GM12878 (cell line): ENCODE data around the gene GCDH. TPM values are rescaled to one million over a fixed set of nuclear protein-coding genes. Genes with fewer than 3 reads are reported as not detected.

Experiments
- ASH2L ChIP-seq: fragments of 300-600, 200-600 bp; sonication (generic); IDR thresholded peaks from 2 replicates; pipeline ENCODE4 v1.6.1; 2017; ENCODE audit warnings: low read depth, mild to moderate bottlenecking, borderline replicate concordance
- BHLHE40 ChIP-seq, 2 experiments: fragments of 450-650 bp in 1 of 2; IDR thresholded peaks; 2 replicates each; pipeline ENCODE4 v1.6.1; 2011 to 2017; ENCODE audit warnings: low read depth in 2 of 2, borderline replicate concordance in 1 of 2, improper control_type of control experiment in 1 of 2, low read length in 1 of 2, mild to moderate bottlenecking in 1 of 2
- BMI1 ChIP-seq: fragments of 450-650 bp; IDR thresholded peaks from 2 replicates; pipeline ENCODE4 v1.6.1; 2016; ENCODE audit warnings: mild to moderate bottlenecking, moderate library complexity, borderline replicate concordance
- CHD2 ChIP-seq: IDR thresholded peaks from 2 replicates; pipeline ENCODE4 v1.6.1; 2011; ENCODE audit warnings: low read depth, low read length, improper control_type of control experiment, borderline replicate concordance
- CHD4 ChIP-seq: fragments of 200-600 bp; sonication (generic); IDR thresholded peaks from 2 replicates; pipeline ENCODE4 v1.6.1; 2016; ENCODE audit warnings: mild to moderate bottlenecking
- EP300 ChIP-seq, 2 experiments: fragments of 150-350 bp in 1 of 2; IDR thresholded peaks; 2 replicates each; pipeline ENCODE4 v1.6.1; 2011 to 2012; ENCODE audit warnings: low read depth in 2 of 2, low read length in 2 of 2, borderline replicate concordance in 1 of 2, improper control_type of control experiment in 1 of 2, inconsistent platforms in 1 of 2; ENCODE audit not compliant: control insufficient read depth in 1 of 2
- ESRRA ChIP-seq: IDR thresholded peaks from 2 replicates; pipeline ENCODE4 v1.6.1; 2012; ENCODE audit warnings: mild to moderate bottlenecking, low read length, improper control_type of control experiment
- HCFC1 ChIP-seq: fragments of 150-350 bp; IDR thresholded peaks from 2 replicates; pipeline ENCODE4 v1.6.1; 2014; ENCODE audit warnings: low read length
- KAT2A ChIP-seq: conservative IDR thresholded peaks from 2 replicates; pipeline ENCODE4 v1.6.1; 2011; ENCODE audit warnings: low read depth, low read length; ENCODE audit not compliant: control insufficient read depth
- NFYB ChIP-seq: IDR thresholded peaks from 2 replicates; pipeline ENCODE4 v1.6.1; 2011; ENCODE audit warnings: low read depth, mild to moderate bottlenecking, low read length, improper control_type of control experiment, moderate library complexity; ENCODE audit not compliant: insufficient read depth
- POU2F2 ChIP-seq: IDR thresholded peaks from 3 replicates; pipeline ENCODE4 v1.6.1; 2011; ENCODE audit warnings: low read depth, mild to moderate bottlenecking, low read length, borderline replicate concordance
- RAD51 ChIP-seq: fragments of 450-650 bp; IDR thresholded peaks from 2 replicates; pipeline ENCODE4 v1.6.1; 2016; ENCODE audit warnings: moderate library complexity, mild to moderate bottlenecking, inconsistent platforms
- SMAD1 ChIP-seq: fragments of 450-650 bp; IDR thresholded peaks from 2 replicates; pipeline ENCODE4 v1.6.1; 2018; ENCODE audit warnings: mild to moderate bottlenecking, low read depth; ENCODE audit not compliant: partially characterized antibody
- SPI1 ChIP-seq: IDR thresholded peaks from 2 replicates; pipeline ENCODE4 v1.6.1; 2011; ENCODE audit warnings: low read depth, mild to moderate bottlenecking, low read length, moderate library complexity, borderline replicate concordance; ENCODE audit not compliant: insufficient read depth
- TAF1 ChIP-seq: IDR thresholded peaks from 2 replicates; pipeline ENCODE4 v1.6.1; 2011; ENCODE audit warnings: mild to moderate bottlenecking, low read depth, low read length, borderline replicate concordance
- TCF12 ChIP-seq: IDR thresholded peaks from 2 replicates; pipeline ENCODE4 v1.6.1; 2011; ENCODE audit warnings: low read depth, mild to moderate bottlenecking, low read length
- YY1 ChIP-seq: IDR thresholded peaks from 2 replicates; pipeline ENCODE4 v1.6.1; 2011; ENCODE audit warnings: low read depth, mild to moderate bottlenecking, low read length
- ZNF207 ChIP-seq: fragments of 450-650 bp; IDR thresholded peaks from 2 replicates; pipeline ENCODE4 v1.6.1; 2014; ENCODE audit warnings: antibody characterized with exemption, mild to moderate bottlenecking, borderline replicate concordance
- polyA plus RNA-seq, 11 experiments: library from polyadenylated mRNA; depleted of rRNA in 4 of 11; unstranded in 6 of 11; stranded (reverse) in 5 of 11; fragments of >200 nt; fragmentation: Nextera tagmentation in 4 of 11; fragmentation: Illumina TruSeq in 1 of 11; extraction: Ambion mirVana in 4 of 11; extraction: Trizol in 1 of 11; gene quantifications; 1 replicate in 1 of 11; 2 replicates in 10 of 11; pipeline versions ENCODE4 v1.2.1 to v1.2.3, GENCODE V29; 2011 to 2016; ENCODE audit warnings: inconsistent platforms in 2 of 11, missing spikeins in 2 of 11, low read depth in 1 of 11
- total RNA-seq, 4 experiments: library from RNA; depleted of rRNA in 3 of 4; stranded (reverse); fragments of >200 nt in 3 of 4; fragmentation: Illumina TruSeq in 1 of 4; extraction: Trizol in 1 of 4; gene quantifications; 2 replicates each; pipeline versions ENCODE4 v1.2.1 to v1.2.3, GENCODE V29; 2013 to 2021
- TF ChIP-seq, protein P1 (sequence below): fragments of 150-350 bp; IDR thresholded peaks from 2 replicates; pipeline ENCODE4 v1.6.1; 2014; ENCODE audit warnings: mild to moderate bottlenecking, low read depth, low read length
- TF ChIP-seq, protein P2 (sequence below): fragments of 450-650 bp; IDR thresholded peaks from 2 replicates; pipeline ENCODE4 v1.6.1; 2016; ENCODE audit warnings: mild to moderate bottlenecking, moderate library complexity, borderline replicate concordance

Gene GCDH
- total and polyA plus RNA-seq, 10 of the 15 experiments (the other 5 are each of a cell fraction or from before 2014, with no cell fraction given) = 4.2 to 69.4 (median 39.7) TPM

DNA sequence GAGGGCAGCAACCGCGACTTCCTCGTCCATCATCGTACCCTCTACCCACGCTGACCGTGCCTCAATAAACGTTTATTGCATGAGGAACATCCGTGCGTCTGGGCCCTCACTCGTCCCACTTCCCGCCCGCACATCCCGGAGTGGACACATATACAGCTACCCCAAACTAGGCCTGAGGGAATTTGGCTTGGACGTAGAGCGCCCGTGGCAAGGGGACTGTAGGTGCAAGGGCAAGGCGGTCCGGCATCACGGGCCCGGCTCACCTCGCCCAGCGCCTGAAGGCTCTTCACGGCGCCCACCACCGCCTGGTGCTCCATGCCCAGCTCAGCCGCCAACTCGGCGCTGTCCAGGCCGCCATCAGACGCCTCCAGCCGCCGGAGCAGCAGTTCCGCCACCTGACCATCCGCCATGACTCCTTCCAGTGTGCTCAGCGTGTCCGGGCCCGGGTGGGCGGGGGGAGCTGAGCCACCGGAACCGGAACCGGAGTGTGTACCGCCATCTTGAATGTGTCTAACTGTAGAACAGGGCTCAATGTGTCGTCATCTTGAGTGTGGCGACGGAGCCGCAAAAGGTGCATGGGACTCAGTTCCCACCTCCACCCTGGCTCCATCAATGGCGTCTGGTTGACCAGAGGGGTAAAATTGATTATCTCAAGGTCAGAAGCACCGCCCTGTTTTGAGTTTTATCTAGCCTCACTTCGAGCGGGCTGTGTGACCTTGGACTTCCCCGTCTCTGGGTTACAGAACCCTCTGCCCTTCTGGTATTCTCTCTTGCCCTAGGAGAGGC is 42.5 kb downstream of the GCDH start, which contains the start of gene FARSA (continued):
- TF ChIP-seq NFYB (no peak), CHD2 (peak; percentile 28; the same call in 1 of the 2 replicates), ZNF207 (no peak; the same call in 1 of the 2 replicates), KAT2A (no peak), YY1 (peak; percentile 100), TAF1 (peak; percentile 92; the same call in 1 of the 2 replicates), TCF12 (peak; percentile 46; the same call in 1 of the 2 replicates), SPI1 (0 out of 2 replicates have a peak, but pooled peaks have one; percentile 9), ASH2L (0 out of 2 replicates have a peak, but pooled peaks have one; percentile 63), HCFC1 (peak; percentile 96), CHD4 (no peak), BHLHE40 (IDR thresholded peaks at IDR 0.05; ENCODE audit: borderline replicate concordance in 1 of 2, low read depth in 2 of 2, low read length in 1 of 2) (peak; percentile 58 to 63; a peak in 3 of 4 replicates), ESRRA (peak; percentile 80; the same call in 1 of the 2 replicates), SMAD1 (no peak), RAD51 (0 out of 2 replicates have a peak, but pooled peaks have one; percentile 37), POU2F2 (peak; percentile 47; the same call in 2 of the 3 replicates), EP300 (IDR thresholded peaks at IDR 0.05; ENCODE audit: borderline replicate concordance in 1 of 2, control insufficient read depth in 1 of 2, low read depth in 2 of 2, low read length in 2 of 2) (peak in 1 of 2 experiments; percentile 24; a peak in 1 of 4 replicates), BMI1 (no peak)
- TF ChIP-seq, protein P1, sequence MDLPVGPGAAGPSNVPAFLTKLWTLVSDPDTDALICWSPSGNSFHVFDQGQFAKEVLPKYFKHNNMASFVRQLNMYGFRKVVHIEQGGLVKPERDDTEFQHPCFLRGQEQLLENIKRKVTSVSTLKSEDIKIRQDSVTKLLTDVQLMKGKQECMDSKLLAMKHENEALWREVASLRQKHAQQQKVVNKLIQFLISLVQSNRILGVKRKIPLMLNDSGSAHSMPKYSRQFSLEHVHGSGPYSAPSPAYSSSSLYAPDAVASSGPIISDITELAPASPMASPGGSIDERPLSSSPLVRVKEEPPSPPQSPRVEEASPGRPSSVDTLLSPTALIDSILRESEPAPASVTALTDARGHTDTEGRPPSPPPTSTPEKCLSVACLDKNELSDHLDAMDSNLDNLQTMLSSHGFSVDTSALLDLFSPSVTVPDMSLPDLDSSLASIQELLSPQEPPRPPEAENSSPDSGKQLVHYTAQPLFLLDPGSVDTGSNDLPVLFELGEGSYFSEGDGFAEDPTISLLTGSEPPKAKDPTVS = no peak
- TF ChIP-seq, protein P2, sequence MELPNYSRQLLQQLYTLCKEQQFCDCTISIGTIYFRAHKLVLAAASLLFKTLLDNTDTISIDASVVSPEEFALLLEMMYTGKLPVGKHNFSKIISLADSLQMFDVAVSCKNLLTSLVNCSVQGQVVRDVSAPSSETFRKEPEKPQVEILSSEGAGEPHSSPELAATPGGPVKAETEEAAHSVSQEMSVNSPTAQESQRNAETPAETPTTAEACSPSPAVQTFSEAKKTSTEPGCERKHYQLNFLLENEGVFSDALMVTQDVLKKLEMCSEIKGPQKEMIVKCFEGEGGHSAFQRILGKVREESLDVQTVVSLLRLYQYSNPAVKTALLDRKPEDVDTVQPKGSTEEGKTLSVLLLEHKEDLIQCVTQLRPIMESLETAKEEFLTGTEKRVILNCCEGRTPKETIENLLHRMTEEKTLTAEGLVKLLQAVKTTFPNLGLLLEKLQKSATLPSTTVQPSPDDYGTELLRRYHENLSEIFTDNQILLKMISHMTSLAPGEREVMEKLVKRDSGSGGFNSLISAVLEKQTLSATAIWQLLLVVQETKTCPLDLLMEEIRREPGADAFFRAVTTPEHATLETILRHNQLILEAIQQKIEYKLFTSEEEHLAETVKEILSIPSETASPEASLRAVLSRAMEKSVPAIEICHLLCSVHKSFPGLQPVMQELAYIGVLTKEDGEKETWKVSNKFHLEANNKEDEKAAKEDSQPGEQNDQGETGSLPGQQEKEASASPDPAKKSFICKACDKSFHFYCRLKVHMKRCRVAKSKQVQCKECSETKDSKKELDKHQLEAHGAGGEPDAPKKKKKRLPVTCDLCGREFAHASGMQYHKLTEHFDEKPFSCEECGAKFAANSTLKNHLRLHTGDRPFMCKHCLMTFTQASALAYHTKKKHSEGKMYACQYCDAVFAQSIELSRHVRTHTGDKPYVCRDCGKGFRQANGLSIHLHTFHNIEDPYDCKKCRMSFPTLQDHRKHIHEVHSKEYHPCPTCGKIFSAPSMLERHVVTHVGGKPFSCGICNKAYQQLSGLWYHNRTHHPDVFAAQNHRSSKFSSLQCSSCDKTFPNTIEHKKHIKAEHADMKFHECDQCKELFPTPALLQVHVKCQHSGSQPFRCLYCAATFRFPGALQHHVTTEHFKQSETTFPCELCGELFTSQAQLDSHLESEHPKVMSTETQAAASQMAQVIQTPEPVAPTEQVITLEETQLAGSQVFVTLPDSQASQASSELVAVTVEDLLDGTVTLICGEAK = peak; percentile 94
